Natural killer cell treated with Interleukin-12 subunit alpha and Interleukin-12 subunit beta and Interleukin-15 and Interleukin-18, amount 100 ng/mL, for 72 hours (primary cell): ENCODE results near the gene SIAH3. TPM values are rescaled to one million over a fixed set of nuclear protein-coding genes. Genes with fewer than 3 reads are reported as not detected.

ENCODE experiments used
- ATAC-seq, 2 donors: fragments of 150-1000 bp; cut with Tn5 transposase in 1 of 2; sonication (Bioruptor Pico), chemical (Tn5 transposase) in 1 of 2; 2 replicates each; pipeline ENCODE4 v1.10.0; 2021
- DNase-seq: peaks from one replicate; pipeline ENCODE4 v3.0.0; 2022; ENCODE audit warnings: low spot score
- H3K27ac Mint-ChIP-seq, 2 donors: 1 replicate in 1 of 2; 2 replicates in 1 of 2; pipeline ENCODE4 v1.8.0; 2022; ENCODE audit warnings: mixed read lengths in 2 of 2, mild to moderate bottlenecking in 1 of 2, moderate library complexity in 1 of 2
- H3K27me3 Mint-ChIP-seq, 2 donors: 1 replicate in 1 of 2; 2 replicates in 1 of 2; pipeline ENCODE4 v1.8.0; 2022; ENCODE audit warnings: mixed read lengths in 2 of 2
- H3K36me3 Mint-ChIP-seq: one replicate; pipeline ENCODE4 v1.8.0; 2022; ENCODE audit warnings: mixed read lengths
- H3K4me1 Mint-ChIP-seq, 2 donors: 1 replicate in 1 of 2; 2 replicates in 1 of 2; pipeline ENCODE4 v1.8.0; 2022; ENCODE audit warnings: low read depth in 2 of 2, mixed read lengths in 2 of 2, mild to moderate bottlenecking in 1 of 2
- H3K4me3 Mint-ChIP-seq: one replicate; pipeline ENCODE4 v1.8.0; 2022; ENCODE audit warnings: mixed read lengths
- H3K9me3 Mint-ChIP-seq: 2 replicates; pipeline ENCODE4 v1.8.0; 2022; ENCODE audit warnings: mixed read lengths
- total RNA-seq, 2 donors: library from RNA; stranded (reverse); gene quantifications; one replicate each; pipeline ENCODE4 v1.2.3, GENCODE V29; 2022

Gene SIAH3
- total RNA-seq, 2 donors from 2014 or later, result not detected

DNA sequence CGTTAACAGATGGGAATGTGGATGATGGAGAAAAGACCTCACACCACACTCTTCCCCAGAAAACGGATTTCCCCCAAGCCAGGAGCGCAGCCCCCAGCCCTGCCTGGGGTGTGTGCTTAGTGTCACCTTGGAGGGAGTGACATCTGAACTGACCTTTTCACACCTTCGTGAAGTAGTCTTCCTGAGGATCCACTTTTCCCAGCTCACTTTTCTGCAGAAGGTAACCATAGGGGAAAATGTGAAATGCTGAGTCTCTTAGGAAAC is 26.2 kb downstream of the SIAH3 start:
- no peaks in the 10 kb centered on the region for H3K36me3 Mint-ChIP-seq
- peaks cover 0 to 16% of the 10 kb centered on the region in 2 donors for H3K27me3 Mint-ChIP-seq
- no peak overlapping the region for H3K4me3 Mint-ChIP-seq
- DNase-seq (no peak), ATAC-seq (no peak)
- H3K9me3 Mint-ChIP-seq, result no peaks in the 10 kb centered on the region
- no peak overlapping the region for H3K27ac Mint-ChIP-seq
- H3K4me1 Mint-ChIP-seq, result peaks cover 0 to 4% of the 10 kb centered on the region in 2 donors

DNA sequence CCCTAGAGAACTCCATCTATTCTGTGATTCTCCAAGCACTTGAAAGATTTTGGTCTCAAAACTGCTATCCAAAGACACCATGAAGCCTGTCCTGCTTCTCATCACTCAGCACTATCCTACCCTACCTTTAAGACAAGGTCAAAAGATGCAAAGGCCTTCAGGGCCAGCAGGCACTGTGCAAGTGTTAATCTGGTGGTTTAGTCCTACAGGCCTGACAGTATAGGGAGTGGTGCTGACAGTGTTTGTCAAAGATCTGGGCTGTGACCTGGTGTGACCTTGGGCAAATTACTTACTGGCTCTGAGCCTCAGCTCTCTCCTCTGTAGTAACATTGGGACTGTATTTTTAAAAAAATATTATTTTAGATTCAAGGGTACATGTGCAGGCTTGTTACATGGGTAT is 28.0 kb downstream of the SIAH3 start:
- DNase-seq (no peak), ATAC-seq (peak; percentile 35 to 51)
- H3K27me3 Mint-ChIP-seq, result peaks cover 0 to 16% of the 10 kb centered on the region in 2 donors
- H3K4me1 Mint-ChIP-seq, result peaks cover 0 to 4% of the 10 kb centered on the region in 2 donors
- H3K36me3 Mint-ChIP-seq, result no peaks in the 10 kb centered on the region
- H3K4me3 Mint-ChIP-seq, result no peak overlapping the region
- no peaks in the 10 kb centered on the region for H3K9me3 Mint-ChIP-seq
- H3K27ac Mint-ChIP-seq, result no peak overlapping the region

DNA sequence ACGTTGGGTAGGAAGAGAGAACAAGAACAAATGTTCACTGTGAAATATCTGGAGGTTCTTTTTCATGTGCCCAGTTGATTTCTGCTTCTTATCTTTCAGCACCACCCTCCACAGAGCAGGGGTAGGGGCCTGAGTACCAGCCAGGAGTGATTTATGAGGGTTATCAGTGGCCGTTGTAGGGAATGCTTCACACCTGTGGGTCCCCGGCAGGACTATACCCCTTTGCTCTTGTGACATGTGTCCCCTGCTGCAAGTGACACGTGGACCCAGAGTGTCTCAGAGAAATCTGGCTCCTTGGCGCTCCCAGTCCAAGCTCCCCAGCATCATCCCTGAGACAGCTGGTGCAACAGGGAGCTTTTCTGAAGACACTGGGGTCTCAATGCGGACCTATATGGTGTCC is 29.7 kb downstream of the SIAH3 start:
- H3K36me3 Mint-ChIP-seq, result no peaks in the 10 kb centered on the region
- no peaks in the 10 kb centered on the region for H3K4me1 Mint-ChIP-seq
- no peak overlapping the region for H3K4me3 Mint-ChIP-seq

DNA sequence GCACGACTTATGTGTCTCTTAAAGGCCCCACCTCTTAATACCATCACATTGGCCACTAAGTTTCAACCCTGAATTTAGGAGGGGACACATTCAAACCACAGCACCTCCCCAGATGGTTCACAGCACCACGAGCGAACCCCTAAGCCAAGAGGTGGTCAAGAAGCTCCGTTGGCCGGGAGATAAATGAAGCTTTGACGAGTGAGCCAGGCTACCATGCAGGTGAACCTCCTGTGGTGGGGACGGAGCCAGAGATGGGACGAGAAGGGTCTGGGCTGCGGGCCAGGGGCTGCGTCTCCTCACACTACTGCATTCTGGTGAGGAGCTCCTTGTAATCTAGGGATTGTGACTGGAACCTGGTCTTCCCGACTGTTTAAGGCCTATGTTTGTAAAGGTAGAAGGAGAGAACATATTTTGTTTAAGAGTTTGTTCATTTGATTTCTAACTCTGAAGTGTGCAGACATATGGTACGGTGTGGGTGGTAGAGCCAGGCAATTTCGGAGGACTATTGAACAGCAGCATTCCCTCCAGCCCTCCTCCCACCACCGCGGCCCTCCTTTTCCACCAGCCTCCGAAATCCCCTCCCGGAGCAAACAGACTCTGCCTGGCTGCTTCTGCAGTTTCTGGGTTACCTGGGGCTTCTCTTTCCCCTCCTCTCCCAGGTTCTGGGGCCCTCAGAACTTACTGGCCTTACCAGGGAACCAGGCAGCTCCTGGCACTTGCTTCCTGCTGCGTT is 31.3 kb downstream of the SIAH3 start:
- Mint-ChIP-seq H3K27me3 (peaks cover 0 to 6% of the 10 kb centered on the region in 2 donors), H3K4me1 (no peaks in the 10 kb centered on the region), H3K9me3 (no peaks in the 10 kb centered on the region), H3K27ac (no peak overlapping the region), H3K36me3 (no peaks in the 10 kb centered on the region), H3K4me3 (no peak overlapping the region)
- DNase-seq, result no peak
- no peak for ATAC-seq

More for the DNA sequence above, 29.7 kb downstream of the SIAH3 start:
- peaks cover 0 to 14% of the 10 kb centered on the region in 2 donors for H3K27me3 Mint-ChIP-seq
- H3K27ac Mint-ChIP-seq, result no peak overlapping the region
- DNase-seq (no peak), ATAC-seq (no peak)
- no peaks in the 10 kb centered on the region for H3K9me3 Mint-ChIP-seq

DNA sequence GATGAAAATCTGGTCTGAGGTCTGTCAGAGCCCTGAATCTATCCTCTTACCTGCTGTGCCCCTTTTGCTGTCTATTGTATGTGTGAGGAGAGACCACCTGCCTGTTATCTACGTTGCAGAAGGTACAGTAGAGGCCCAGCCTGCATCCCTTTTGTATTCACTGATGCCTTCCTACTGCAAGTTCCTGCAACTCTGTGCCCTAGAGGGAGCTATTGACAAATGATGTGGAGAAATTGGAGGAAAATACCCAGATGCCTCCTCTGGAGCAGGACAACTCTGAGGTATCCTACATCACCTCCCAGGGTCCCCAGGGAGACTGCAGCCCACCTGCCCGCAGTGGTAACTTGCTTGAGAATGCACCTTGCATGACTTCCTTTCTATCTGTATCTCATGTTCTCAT is 33.7 kb downstream of the SIAH3 start:
- Mint-ChIP-seq H3K4me1 (no peaks in the 10 kb centered on the region), H3K9me3 (no peaks in the 10 kb centered on the region), H3K36me3 (no peaks in the 10 kb centered on the region), H3K4me3 (no peak overlapping the region), H3K27ac (no peak overlapping the region), H3K27me3 (peaks cover 0 to 6% of the 10 kb centered on the region in 2 donors)
- DNase-seq (no peak), ATAC-seq (no peak)

DNA sequence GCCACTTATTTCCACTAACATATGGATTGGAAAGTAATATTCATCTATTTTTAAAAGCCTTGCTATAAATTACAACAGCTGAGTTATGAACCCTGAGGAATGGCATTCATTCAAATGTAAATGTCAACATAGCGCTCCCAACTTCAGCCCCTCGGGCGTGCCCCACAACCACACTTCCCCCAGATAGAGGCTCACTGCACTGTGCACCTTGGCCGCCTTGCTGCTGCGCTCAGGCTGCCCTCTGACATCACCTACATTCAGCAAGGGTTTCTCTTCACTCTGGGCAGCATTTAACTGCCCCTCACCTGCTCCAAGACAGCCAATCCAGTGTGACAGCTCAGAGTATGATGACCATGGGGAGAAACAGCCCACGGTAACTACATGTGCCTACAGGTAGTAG is 35.1 kb downstream of the SIAH3 start:
- H3K36me3 Mint-ChIP-seq, result no peaks in the 10 kb centered on the region
- H3K27ac Mint-ChIP-seq, result no peak overlapping the region
- H3K9me3 Mint-ChIP-seq, result no peaks in the 10 kb centered on the region
- peaks cover 0 to 6% of the 10 kb centered on the region in 2 donors for H3K27me3 Mint-ChIP-seq
- H3K4me1 Mint-ChIP-seq, result no peaks in the 10 kb centered on the region
- DNase-seq (no peak), ATAC-seq (peak in 1 of 2 donors; percentile 15)
- H3K4me3 Mint-ChIP-seq, result no peak overlapping the region

DNA sequence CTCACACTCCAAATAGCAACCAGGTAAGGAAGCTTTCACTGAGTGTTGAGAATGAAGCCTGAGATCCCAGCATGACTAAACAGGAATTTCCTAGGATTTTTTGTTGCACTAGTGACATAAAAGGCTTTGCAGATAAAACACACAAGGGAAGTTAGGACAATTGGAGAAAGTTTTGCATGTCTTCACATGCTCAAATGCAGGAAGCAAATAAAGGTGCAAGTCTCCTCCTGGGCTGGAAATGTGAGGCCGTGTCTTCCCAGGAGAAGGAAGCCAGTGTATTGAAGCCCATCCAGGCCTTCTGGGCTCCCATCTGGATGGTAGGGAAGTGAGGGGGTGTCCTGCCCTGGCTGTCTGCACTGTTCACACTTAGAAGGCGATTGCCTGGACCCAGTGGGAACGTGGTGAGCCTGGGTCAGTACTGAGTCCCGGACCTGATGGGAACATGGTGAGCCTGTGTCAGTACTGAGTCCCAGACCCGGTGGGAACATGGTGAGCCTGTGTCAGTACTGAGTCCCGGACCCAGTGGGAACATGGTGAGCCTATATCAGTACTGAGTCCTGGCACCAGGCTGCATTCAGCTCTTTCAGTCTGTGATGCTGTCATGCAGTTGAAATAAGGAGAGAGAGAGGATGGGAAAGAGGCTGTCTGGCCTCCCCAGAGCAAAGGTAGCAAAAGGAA is 38.7 kb downstream of the SIAH3 start:
- DNase-seq (no peak), ATAC-seq (peak in 1 of 2 donors; percentile 34)
- Mint-ChIP-seq H3K36me3 (no peaks in the 10 kb centered on the region), H3K27me3 (peaks cover 0 to 2% of the 10 kb centered on the region in 2 donors), H3K9me3 (no peaks in the 10 kb centered on the region), H3K4me3 (no peak overlapping the region), H3K4me1 (no peaks in the 10 kb centered on the region), H3K27ac (no peak overlapping the region)

DNA sequence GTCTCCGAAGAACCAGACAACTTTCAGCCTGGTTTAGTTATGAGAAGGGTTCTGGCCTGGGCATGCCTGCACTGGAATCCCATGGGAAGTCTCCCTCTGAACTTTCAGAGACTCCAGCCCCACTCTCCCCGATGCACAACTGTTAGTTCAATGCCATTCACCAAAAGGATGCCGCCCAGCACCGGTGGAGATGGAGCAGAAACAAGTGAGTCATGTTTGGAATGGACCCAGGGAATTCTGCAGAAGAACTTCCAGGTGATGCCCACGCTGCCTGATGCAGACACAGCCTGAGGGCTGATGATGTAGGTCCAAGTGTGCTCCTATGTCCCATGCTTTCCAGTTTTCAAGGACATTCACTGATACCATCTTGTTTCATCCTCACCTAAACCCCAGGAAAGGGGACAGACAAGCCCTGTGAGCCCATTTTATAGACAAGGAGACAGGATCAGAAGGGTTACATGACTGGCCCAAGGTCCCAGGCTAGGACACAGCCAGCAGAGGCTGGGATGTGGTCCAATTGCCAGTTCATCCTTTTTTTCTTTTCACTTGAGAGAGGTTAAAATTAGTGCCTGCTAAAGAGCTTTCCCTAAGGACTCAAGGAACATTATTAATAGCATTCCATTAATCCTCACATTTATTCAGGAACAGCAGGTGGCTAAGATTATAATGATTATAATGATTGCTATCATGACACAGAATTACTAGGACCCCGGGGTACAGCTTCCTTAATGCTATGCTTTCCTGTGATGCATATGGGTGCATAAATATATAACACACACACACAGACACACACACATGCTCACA is 39.5 kb downstream of the SIAH3 start:
- DNase-seq (no peak), ATAC-seq (no peak)
- Mint-ChIP-seq H3K27me3 (peaks cover 0 to 2% of the 10 kb centered on the region in 2 donors), H3K4me3 (no peak overlapping the region), H3K27ac (no peak overlapping the region), H3K9me3 (no peaks in the 10 kb centered on the region), H3K4me1 (no peaks in the 10 kb centered on the region), H3K36me3 (no peaks in the 10 kb centered on the region)

DNA sequence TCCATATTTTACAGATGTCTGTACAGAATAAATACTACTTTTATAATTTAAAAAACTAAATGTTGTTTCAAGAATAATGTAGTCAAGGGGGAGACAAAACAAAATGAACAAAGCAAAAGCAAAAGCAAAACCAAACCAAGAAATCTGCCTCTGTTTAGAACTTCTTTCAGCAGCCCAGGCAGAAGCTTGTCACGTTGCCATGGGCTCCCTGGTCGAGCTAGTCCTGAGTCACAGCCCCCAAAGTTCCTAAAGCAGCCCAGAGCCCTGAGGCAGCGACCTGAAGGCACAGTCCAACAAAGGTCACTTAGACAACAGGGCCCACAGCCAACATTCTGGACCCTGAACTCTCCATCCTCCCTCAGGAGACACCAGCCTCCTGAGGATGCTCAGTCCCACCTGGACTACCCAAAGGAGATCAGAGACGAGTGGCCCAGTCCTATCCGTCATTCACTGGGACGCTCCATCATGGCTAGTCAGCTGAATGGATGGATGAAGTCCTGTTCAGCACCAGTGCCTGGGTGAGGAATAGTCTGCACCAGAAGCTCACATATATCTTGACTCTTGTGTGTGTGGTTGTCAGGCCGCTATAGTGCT is 41.7 kb downstream of the SIAH3 start:
- H3K27me3 Mint-ChIP-seq, result peaks cover 8% of the 10 kb centered on the region in 2 donors
- ATAC-seq (peak; percentile 49 to 57), DNase-seq (no peak)
- no peaks in the 10 kb centered on the region for H3K4me1 Mint-ChIP-seq
- H3K9me3 Mint-ChIP-seq, result no peaks in the 10 kb centered on the region
- no peak overlapping the region for H3K27ac Mint-ChIP-seq
- H3K4me3 Mint-ChIP-seq, result no peak overlapping the region
- no peaks in the 10 kb centered on the region for H3K36me3 Mint-ChIP-seq

DNA sequence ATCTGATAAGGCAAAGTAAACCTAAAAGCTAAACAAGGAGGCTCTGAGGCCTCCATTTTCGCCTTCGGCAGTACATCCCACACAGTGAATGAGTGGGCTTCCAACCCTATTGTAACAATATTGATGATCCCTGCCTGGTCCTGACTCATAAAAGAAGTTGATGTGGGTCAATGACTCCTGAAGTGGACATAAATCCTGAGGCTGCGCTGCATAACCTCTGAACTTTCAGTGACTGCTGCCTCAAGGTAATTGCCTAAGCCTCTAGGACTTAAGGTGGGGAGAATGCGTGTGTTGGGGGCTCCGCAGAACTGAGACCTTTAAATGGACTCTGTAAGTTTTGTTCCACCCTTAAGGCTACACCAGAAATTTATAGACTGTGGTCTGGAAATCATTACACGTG is 42.6 kb downstream of the SIAH3 start:
- Mint-ChIP-seq H3K4me1 (no peaks in the 10 kb centered on the region), H3K4me3 (no peak overlapping the region), H3K9me3 (no peaks in the 10 kb centered on the region), H3K27me3 (peaks cover 8 to 10% of the 10 kb centered on the region in 2 donors), H3K27ac (no peak overlapping the region), H3K36me3 (no peaks in the 10 kb centered on the region)
- DNase-seq (no peak), ATAC-seq (no peak)

DNA sequence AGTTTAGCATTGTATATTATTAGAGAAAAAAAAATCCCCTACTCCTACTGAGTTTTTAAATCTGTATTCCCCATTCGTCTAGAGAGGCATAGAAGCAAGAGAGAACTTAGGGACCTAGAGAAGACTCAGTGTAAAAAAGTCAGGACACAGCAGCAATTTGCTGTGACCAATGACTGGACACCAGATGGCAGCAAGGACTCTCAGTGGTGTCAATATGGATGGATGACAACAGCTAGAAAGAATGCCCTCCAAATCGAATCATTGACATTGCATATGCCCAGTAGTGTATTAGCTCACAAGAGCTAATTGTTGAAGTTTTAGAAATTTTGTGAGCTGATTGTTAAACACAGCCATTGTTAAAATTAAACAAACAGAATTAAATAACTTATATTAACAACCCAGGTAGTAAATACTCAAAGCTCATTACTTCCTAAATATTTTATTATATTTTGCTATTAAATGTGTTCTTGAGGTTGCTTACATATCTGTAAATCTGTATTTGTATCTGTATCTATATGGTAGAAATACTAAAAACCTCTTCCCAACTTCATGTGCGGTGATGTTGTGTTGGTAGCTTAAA is 43.9 kb downstream of the SIAH3 start:
- Mint-ChIP-seq H3K4me3 (no peak overlapping the region), H3K4me1 (no peaks in the 10 kb centered on the region), H3K36me3 (no peaks in the 10 kb centered on the region), H3K27me3 (peaks cover 10 to 15% of the 10 kb centered on the region in 2 donors), H3K9me3 (no peaks in the 10 kb centered on the region), H3K27ac (no peak overlapping the region)
- ATAC-seq, result no peak
- no peak for DNase-seq

DNA sequence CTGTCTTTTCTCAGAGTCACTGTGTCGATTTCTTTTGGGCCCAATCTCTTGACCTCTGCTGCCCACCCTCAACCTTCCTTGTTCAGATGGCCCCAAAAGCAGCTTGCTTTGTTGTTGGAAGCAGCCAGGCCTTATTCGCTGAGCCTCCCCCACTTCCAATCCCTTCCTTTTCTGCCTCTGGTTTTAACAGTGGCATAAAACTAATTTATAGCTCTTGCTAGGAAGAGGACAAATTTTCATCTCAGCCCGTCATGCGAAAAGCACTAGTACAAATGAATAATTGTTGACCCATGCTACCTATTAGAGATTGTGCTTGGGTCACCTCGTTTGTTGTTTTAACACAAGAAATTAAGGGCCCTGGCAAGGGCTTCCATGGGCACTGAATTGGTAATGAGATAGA is 51.1 kb downstream of the SIAH3 start:
- H3K9me3 Mint-ChIP-seq, result no peaks in the 10 kb centered on the region
- no peak overlapping the region for H3K4me3 Mint-ChIP-seq
- ATAC-seq (no peak), DNase-seq (no peak)
- H3K27me3 Mint-ChIP-seq, result peaks cover 7 to 8% of the 10 kb centered on the region in 2 donors
- H3K4me1 Mint-ChIP-seq, result no peaks in the 10 kb centered on the region
- no peaks in the 10 kb centered on the region for H3K36me3 Mint-ChIP-seq
- H3K27ac Mint-ChIP-seq, result no peak overlapping the region

DNA sequence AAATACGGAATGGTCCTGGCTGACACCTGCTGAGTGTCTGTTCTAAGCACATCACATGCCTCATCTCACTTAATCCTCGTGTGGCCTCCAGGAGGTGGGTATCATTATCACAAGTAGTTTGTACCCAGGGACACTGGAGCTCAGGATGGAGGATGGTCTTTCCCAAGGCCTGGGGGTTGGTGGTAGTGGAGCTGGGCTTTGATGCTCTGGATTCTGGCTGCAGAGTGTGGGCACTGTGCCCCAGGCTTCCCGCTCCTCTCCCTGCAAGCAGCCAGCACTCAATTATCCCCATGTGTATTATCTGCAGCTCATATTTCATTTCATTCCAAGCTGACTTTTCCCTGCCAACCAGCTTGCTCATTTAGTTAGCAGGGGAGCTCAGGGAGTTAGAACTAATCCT is 52.1 kb downstream of the SIAH3 start:
- H3K27ac Mint-ChIP-seq, result no peak overlapping the region
- no peak for ATAC-seq
- peaks cover 5 to 7% of the 10 kb centered on the region in 2 donors for H3K27me3 Mint-ChIP-seq
- no peak overlapping the region for H3K4me3 Mint-ChIP-seq
- DNase-seq, result no peak
- no peaks in the 10 kb centered on the region for H3K4me1 Mint-ChIP-seq
- no peaks in the 10 kb centered on the region for H3K9me3 Mint-ChIP-seq
- no peaks in the 10 kb centered on the region for H3K36me3 Mint-ChIP-seq
